Lower leg skin (tissue), 4 donors: ENCODE results near the gene KDM7A. TPM values are rescaled to one million over a fixed set of nuclear protein-coding genes. Genes with fewer than 3 reads are reported as not detected.

Experiments
- DNase-seq, 2 donors: peaks; one replicate each; pipeline ENCODE4 v3.0.0-alpha.2; 2019; ENCODE audit warnings: low spot score in 2 of 2
- H3K4me3 ChIP-seq: fragments of 200-600 bp; sonication (generic); 2 replicates; pipeline ENCODE4 v1.5.1; 2017; ENCODE audit warnings: mild to moderate bottlenecking, low read depth; ENCODE audit not compliant: poor library complexity, severe bottlenecking
- POLR2A ChIP-seq, 2 donors: fragments of 450-650 bp; IDR thresholded peaks; one replicate each; pipeline ENCODE4 v1.6.1; 2016 to 2017; ENCODE audit warnings: antibody characterized with exemption in 2 of 2, mild to moderate bottlenecking in 1 of 2, moderate library complexity in 1 of 2
- whole genome bisulfite sequencing, 2 donors: methylation state at CpG; one replicate each; pipeline ENCODE4 v1.1.5; 2018; 5-methylcytosine and 5-hydroxymethylcytosine counted together
- intact Hi-C: fragments of 100-400 bp; cut with DNase I; formaldehyde crosslinking; loops from one replicate; pipeline ENCODE4 v1.15.0; 2023; ENCODE audit warnings: low total_unique reads
- total RNA-seq, 4 donors: library from RNA; depleted of rRNA; stranded (reverse); fragments of >200 nt; gene quantifications; one replicate each; pipeline ENCODE4 v1.1.0, GENCODE V29; 2016
- TF ChIP-seq, protein P1 (sequence below), 3 donors: fragments of 450-650 bp; IDR thresholded peaks; one replicate each; pipeline ENCODE4 v1.5.1; 2016; ENCODE audit warnings: antibody characterized with exemption in 3 of 3, mild to moderate bottlenecking in 3 of 3, moderate library complexity in 2 of 3

Gene KDM7A
- total RNA-seq, 4 donors from 2014 or later: 36.2 to 54.0 (median 46.7) TPM

DNA sequence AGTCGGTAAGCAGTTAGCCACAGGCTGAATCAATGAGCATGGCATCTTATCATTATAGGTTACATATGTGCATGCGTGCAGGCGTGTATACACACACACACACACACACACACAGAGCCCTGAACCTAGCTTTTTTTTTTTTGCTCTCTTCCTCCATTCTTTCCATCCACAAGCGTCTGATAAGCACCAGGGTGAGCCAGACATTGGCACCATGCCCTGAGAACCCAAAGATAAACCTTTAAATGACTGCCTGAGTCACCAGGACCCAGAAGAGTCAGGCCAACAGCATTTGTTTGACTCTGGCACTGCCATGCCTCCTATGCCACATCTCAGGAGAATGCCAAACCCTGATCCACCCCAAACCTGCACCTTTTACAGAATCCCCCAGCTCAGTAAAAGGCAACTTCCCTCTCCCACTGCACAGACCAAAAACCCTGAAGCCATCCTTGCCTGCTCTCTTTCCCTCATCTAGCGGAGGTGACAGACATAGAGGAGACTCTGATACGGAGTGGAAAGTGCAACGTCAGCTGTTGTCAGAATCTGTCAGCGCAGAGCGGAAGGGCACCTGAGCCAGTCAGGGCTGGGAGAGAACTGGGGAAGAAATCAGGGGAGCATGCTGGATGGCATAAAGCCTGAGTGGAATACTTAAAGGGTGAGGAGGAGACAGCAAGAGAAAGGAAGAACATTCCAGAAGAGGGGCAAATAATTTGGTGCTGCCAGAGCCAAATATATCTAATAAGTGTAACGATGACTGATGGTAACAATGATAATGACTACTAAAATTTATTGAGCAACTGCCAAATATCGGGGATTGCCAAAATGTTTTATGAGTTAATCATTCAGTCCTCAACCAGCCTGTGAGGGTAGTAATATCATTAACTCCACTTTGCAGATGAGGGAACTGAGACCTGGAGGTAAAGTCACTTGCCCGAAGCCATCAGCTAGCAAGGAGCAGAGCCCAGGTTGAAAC is 117.2 kb downstream of the KDM7A start:
- H3K4me3 ChIP-seq: no peak overlapping the region
- intact Hi-C loops: no loop called here
- TF ChIP-seq, protein P1, sequence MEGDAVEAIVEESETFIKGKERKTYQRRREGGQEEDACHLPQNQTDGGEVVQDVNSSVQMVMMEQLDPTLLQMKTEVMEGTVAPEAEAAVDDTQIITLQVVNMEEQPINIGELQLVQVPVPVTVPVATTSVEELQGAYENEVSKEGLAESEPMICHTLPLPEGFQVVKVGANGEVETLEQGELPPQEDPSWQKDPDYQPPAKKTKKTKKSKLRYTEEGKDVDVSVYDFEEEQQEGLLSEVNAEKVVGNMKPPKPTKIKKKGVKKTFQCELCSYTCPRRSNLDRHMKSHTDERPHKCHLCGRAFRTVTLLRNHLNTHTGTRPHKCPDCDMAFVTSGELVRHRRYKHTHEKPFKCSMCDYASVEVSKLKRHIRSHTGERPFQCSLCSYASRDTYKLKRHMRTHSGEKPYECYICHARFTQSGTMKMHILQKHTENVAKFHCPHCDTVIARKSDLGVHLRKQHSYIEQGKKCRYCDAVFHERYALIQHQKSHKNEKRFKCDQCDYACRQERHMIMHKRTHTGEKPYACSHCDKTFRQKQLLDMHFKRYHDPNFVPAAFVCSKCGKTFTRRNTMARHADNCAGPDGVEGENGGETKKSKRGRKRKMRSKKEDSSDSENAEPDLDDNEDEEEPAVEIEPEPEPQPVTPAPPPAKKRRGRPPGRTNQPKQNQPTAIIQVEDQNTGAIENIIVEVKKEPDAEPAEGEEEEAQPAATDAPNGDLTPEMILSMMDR (IDR thresholded peaks at IDR 0.05): no peak
- TF ChIP-seq POLR2A (IDR thresholded peaks at IDR 0.05): no peak
- 46 to 55% methylated on average over 12 of the region's 12 CpGs for WGBS, 2 donors
- DNase-seq: peak; percentile 57 to 85

DNA sequence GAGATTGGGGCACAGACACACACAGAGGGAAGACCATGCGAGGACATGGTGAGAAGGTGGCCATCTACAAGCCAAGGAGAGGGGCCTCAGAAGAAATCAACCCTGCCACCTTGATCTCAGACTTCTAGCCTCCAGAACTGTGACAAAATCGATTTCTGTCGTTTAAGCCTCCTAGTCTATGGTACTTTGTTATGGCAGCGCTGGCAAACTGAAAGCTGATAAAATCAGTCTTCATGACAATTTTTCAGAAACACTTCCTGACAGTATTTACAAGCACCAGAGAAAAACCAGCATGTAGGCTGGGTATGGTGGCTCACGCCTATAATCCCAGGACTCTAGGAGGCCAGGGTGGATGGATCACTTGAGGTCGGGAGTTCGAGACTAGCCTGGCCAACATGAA is 118.3 kb downstream of the KDM7A start:
- 78 to 85% methylated on average over 7 of the region's 7 CpGs for WGBS, 2 donors
- no peak for DNase-seq
- intact Hi-C loops: no loop called here
- no peak for TF ChIP-seq POLR2A (IDR thresholded peaks at IDR 0.05)
- TF ChIP-seq, protein P1 (IDR thresholded peaks at IDR 0.05): no peak
- H3K4me3 ChIP-seq: no peak overlapping the region

DNA sequence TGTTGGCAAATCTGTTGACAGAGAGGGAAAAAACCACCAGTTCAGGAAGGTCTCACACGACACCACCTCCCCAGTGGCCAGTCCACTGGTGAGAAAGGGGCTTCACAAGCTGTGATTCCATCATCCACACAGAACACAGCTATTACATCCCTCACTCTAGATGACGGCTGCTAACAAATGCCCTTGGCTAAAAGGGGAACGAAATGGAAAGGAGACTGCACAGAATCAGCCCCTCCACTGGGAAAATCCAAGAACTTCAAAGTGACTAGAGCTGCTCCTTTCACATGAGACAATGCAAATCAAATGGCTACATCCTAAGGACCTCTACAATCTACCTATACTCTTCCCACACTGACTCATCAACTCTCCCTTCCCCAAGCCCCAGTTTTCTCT is 119.6 kb downstream of the KDM7A start:
- peak in 1 of 2 donors; percentile 20 for DNase-seq
- TF ChIP-seq POLR2A (IDR thresholded peaks at IDR 0.05): no peak
- TF ChIP-seq, protein P1 (IDR thresholded peaks at IDR 0.05): no peak
- intact Hi-C loops: no loop called here
- WGBS, 2 donors: 91 to 97% methylated on average over 3 of the region's 3 CpGs
- H3K4me3 ChIP-seq: no peak overlapping the region

DNA sequence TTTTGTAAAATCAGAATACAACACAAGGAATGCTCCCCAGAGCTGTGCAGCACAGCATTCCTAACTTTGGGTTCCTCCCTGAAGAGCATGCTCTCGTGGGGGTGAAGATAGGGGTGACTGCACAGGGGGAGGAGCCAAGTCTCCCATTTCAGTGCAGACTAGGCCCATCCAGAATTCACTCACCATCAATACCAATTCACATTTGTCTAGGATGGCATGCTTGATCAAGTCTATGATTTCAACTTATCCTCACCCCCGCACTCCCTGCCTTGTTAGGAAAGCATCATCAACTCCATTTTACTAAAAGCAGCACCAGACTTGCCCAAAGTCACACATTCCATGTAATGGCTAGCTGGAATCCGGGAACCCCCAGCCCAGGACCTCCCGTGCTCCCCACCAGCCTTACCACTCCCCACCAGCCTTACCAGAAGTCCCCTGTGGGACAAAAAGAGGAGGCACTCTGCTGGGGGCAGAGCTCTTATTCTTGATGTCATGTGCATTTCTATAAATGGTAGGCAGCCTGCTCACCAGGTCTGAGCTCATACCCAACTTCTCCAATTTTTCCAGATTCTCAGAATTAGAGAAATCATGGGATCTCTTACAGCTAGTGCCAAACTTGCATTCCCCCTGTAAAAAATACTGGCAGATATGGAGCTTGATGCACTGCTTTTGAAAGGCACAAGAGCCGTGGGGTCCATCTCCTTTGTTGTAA is 120.2 kb downstream of the KDM7A start:
- TF ChIP-seq POLR2A (IDR thresholded peaks at IDR 0.05): no peak
- TF ChIP-seq, protein P1 (IDR thresholded peaks at IDR 0.05): no peak
- H3K4me3 ChIP-seq: no peak overlapping the region
- WGBS, 2 donors: 90 to 92% methylated on average over 5 of the region's 5 CpGs
- peak in 1 of 2 donors; percentile 61 for DNase-seq
- intact Hi-C loops: no loop called here

DNA sequence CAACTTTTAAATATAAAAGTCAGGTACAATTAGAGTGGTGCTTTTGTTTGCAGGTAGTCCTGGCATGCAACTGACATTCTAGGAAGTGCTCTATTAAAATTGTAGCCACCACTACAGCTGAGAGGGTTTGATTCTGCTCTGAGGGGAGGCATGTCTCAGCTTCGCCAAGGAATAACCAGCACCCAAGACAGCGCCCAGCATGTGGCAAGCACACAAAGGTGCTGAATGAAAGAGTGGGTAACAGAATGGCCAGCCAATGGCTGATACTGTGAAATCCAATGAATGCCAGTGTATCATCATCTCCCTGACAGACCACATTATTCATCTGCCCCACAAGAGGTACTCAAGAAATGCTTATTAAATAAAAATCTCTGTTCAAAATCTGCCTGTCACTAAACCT is 121.0 kb downstream of the KDM7A start:
- intact Hi-C loops: no loop called here
- TF ChIP-seq, protein P1 (IDR thresholded peaks at IDR 0.05): no peak
- TF ChIP-seq POLR2A (IDR thresholded peaks at IDR 0.05): no peak
- no peak overlapping the region for H3K4me3 ChIP-seq
- DNase-seq: no peak
- 90 to 93% methylated on average over 2 of the region's 2 CpGs for WGBS, 2 donors
